IMR-90 (cell line): ENCODE results near the gene ZFP36L2.

Source experiments
- CEBPB ChIP-seq: IDR thresholded peaks from 2 replicates; pipeline ENCODE4 v1.6.1; 2012; ENCODE audit warnings: low read depth, low read length, improper control_type of control experiment
- CTCF ChIP-seq: conservative IDR thresholded peaks from 2 replicates; pipeline ENCODE4 v1.5.1; 2012; ENCODE audit warnings: mild to moderate bottlenecking, low read depth, low read length, improper control_type of control experiment
- FOS ChIP-seq: fragments of 150-350 bp; IDR thresholded peaks from 2 replicates; pipeline ENCODE4 v1.6.1; 2016; ENCODE audit warnings: low read depth, low read length
- MAFK ChIP-seq: IDR thresholded peaks from 2 replicates; pipeline ENCODE4 v1.6.1; 2012; ENCODE audit warnings: low read depth, low read length, improper control_type of control experiment
- MXI1 ChIP-seq: IDR thresholded peaks from 2 replicates; pipeline ENCODE4 v1.6.1; 2012; ENCODE audit warnings: low read depth, mild to moderate bottlenecking, low read length, moderate library complexity, borderline replicate concordance
- NFE2L2 ChIP-seq: fragments of 150-350 bp; IDR thresholded peaks from 2 replicates; pipeline ENCODE4 v1.6.1; 2016; ENCODE audit warnings: low read depth, mild to moderate bottlenecking, low read length
- POLR2A ChIP-seq: IDR thresholded peaks from 2 replicates; pipeline ENCODE4 v1.6.1; 2012; ENCODE audit warnings: mild to moderate bottlenecking, low read depth, low read length
- RAD21 ChIP-seq: IDR thresholded peaks from 2 replicates; pipeline ENCODE4 v1.6.1; 2012; ENCODE audit warnings: low read length, improper control_type of control experiment
- RFX5 ChIP-seq: IDR thresholded peaks from 2 replicates; pipeline ENCODE4 v1.8.0; 2012; ENCODE audit warnings: low read depth, mild to moderate bottlenecking, low read length, moderate library complexity

GRCh38 chr2:43188561-43189386 is 37.6 kb downstream of the ZFP36L2 start:
- TF ChIP-seq CTCF, result no peak
- no peak for TF ChIP-seq FOS
- TF ChIP-seq RAD21, result no peak
- TF ChIP-seq NFE2L2, result no peak
- no peak for TF ChIP-seq MAFK
- TF ChIP-seq POLR2A, result no peak
- no peak for TF ChIP-seq RFX5
- no peak for TF ChIP-seq CEBPB
- no peak for TF ChIP-seq MXI1
